Stimulated activated effector memory CD8-positive, alpha-beta T cell treated with anti-CD3 and anti-CD28 coated beads, Interleukin-12 subunit alpha, Interleukin-12 subunit beta, amount 100 ng/mL, for 72 hours (primary cell): ENCODE data around the gene MROH2B.

Experiments
- ATAC-seq: fragments of 150-1000 bp; cut with Tn5 transposase; 2 replicates; pipeline ENCODE4 v1.10.0; 2021
- DNase-seq, 2 donors: peaks; one replicate each; pipeline ENCODE4 v3.0.0; 2021 to 2022; ENCODE audit warnings: low spot score in 2 of 2
- H3K27ac Mint-ChIP-seq: one replicate; pipeline ENCODE4 v1.8.0; 2022; ENCODE audit warnings: mild to moderate bottlenecking, mixed read lengths
- H3K36me3 Mint-ChIP-seq: one replicate; pipeline ENCODE4 v1.8.0; 2022; ENCODE audit warnings: mild to moderate bottlenecking, mixed read lengths
- H3K4me1 Mint-ChIP-seq: one replicate; pipeline ENCODE4 v1.8.0; 2022; ENCODE audit warnings: mixed read lengths
- H3K4me3 Mint-ChIP-seq: one replicate; pipeline ENCODE4 v1.8.0; 2022; ENCODE audit warnings: mild to moderate bottlenecking, mixed read lengths
- H3K9me3 Mint-ChIP-seq: one replicate; pipeline ENCODE4 v1.8.0; 2022; ENCODE audit warnings: mixed read lengths

Gene MROH2B

DNA sequence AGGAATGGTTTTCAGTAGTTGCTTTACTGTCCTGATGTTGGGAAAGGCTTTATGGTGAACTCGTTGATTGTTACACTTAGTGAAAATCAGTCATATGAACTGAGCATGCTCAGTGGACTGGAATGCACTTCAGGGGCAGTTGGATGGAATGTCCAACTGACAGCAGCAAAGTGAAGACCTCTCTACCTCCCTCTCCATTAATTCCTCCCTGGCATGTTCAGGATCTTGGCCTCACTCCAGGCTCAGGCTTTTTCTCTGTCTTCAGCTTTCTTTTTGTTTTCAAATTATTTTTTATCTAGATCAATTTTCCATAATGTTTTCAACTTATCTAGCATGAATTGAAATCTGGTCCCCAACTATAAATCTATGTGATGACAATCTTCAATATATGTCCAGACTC is at the start of gene MROH2B:
Gene MROH2B, minus strand, starts transcription at position 101 of the 400 bp plus-strand sequence. CDS start 490 bp downstream, outside the sequence.
- no peaks in the 10 kb centered on the region for H3K9me3 Mint-ChIP-seq
- H3K4me1 Mint-ChIP-seq: no peaks in the 10 kb centered on the region
- ATAC-seq (no peak), DNase-seq (no peak)
- H3K27ac Mint-ChIP-seq: no peak within 1 kb of the TSS
- H3K4me3 Mint-ChIP-seq: no peak within 1 kb of the TSS
- H3K36me3 Mint-ChIP-seq: no peaks in the 10 kb centered on the region

DNA sequence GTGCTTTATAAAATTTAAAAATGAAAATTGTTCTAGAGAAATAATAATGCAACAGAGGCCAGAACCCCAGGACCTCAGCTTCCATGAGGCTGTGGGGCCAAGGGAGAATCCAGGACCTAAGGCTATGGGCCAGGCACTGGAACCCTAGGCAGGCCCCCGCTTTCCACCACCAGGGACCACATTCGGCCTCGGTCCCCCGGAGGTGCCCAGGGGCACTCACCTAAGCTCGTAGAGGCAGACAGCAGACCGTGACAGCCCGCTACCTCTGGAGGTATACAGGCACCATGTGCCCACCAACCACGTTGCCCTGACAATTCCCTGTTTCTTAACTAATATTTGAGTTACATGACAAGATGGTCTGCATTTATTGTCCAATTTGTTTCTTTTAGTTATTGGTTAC is 49.5 kb upstream of the MROH2B start:
- Mint-ChIP-seq H3K36me3 (no peaks in the 10 kb centered on the region), H3K27ac (no peak overlapping the region), H3K4me3 (no peak overlapping the region), H3K4me1 (no peaks in the 10 kb centered on the region), H3K9me3 (no peaks in the 10 kb centered on the region)
- no peak for DNase-seq
- ATAC-seq: no peak

DNA sequence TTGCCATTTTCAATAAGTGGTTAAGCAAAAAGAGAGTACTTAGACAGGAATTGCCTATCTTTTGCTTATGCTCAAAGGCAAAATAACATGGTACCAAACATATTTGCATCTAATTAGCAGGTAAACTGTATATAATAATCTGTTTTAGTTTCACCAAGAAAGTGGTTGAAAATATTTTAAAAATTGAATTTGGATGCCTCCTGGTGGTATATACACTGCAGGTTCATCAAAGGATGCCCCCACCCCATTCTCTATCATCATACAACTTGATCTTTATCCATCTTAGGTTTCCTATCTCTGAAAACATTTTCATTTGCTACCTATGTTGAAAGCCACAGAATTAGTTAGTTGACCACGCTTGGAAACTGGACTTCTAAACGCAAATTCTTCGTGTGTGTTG is 47.0 kb upstream of the MROH2B start:
- ATAC-seq (no peak), DNase-seq (no peak)
- Mint-ChIP-seq H3K27ac (no peak overlapping the region), H3K4me1 (no peaks in the 10 kb centered on the region), H3K36me3 (no peaks in the 10 kb centered on the region), H3K9me3 (no peaks in the 10 kb centered on the region), H3K4me3 (no peak overlapping the region)

DNA sequence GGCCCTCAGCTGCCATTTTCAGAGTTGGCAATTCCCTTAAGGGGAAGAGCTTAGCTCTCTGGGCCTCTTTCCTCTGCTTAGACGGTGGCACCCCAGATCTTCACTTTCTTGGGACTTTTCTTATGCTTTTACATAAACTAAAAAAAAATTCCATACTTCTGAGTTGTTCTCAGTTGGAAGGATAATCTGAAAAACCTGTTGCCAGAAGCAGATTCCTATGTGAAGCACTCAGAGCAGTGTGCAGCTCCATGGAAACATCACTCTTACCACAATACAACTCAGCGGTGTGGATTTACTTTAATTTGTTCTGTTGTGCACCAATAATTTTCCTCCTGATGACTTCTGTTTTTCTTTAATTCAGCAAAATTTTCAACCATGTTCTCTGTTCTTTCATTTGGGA is 44.1 kb upstream of the MROH2B start:
- Mint-ChIP-seq H3K9me3 (no peaks in the 10 kb centered on the region), H3K4me1 (no peaks in the 10 kb centered on the region), H3K4me3 (no peak overlapping the region), H3K27ac (no peak overlapping the region), H3K36me3 (no peaks in the 10 kb centered on the region)
- no peak for DNase-seq
- ATAC-seq: no peak

DNA sequence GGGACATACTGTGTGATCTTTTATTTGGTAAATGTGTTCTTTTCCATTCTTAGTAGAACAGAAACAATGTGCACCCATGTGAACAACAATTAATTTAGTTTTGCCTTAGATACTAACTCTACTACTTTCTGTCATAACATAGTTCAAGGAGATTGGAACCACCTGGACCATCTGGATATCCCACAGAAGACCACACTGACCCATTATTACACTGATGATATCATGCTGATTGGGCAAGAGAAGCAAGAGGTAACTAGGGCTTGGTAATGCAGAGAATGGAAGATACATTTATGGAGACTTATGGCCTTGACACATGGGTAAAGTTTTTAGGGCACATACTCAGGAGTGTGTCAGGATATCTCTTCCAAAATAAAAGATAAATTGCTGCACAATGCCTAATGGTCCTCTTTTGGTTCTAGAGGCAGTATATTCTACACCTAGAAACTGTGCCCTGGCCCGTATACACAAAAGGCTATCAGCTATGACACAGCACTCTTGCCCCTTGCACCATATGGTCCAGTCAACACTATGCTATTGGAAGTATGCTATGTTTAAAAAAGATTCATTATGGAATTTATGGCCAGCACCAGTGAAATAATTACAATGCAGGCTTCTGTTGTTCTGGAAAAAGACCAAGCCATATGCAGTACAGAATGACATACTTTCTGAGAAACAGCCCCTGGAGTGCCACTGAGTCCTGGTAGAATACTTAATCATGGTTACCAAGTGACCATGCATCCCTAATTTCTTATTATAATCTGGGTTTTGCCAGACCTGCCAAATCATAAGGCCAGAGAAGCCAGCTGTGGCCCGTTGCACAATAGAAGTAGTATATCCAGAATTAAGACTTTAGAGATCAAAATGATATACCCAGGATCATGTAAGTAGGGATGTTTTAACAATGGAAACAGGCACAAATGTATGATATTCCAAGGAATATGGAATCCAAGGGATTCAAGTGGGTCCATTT is 41.6 kb upstream of the MROH2B start:
- DNase-seq (no peak), ATAC-seq (no peak)
- no peak overlapping the region for H3K27ac Mint-ChIP-seq
- no peaks in the 10 kb centered on the region for H3K9me3 Mint-ChIP-seq
- H3K36me3 Mint-ChIP-seq: no peaks in the 10 kb centered on the region
- H3K4me1 Mint-ChIP-seq: no peaks in the 10 kb centered on the region
- no peak overlapping the region for H3K4me3 Mint-ChIP-seq

DNA sequence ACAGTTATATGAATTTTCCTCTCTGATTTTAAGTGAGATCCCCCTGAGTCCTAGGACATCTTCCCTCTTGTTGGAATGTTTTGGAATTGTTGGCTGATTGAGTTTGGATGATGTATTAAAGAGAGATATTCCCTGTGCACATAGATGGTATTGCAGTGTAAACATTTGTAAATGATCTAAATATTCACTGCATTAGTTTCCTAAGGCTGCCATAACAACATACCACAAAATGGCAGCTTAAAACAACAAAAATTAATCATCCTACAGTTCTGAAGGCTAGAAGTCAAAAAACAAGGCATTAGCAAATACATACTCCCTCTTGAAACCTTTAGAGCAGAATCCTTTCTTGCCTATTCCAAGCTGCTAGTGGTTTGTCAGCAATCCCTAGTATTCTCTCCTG is 38.0 kb upstream of the MROH2B start:
- Mint-ChIP-seq H3K4me3 (no peak overlapping the region), H3K36me3 (no peaks in the 10 kb centered on the region), H3K27ac (no peak overlapping the region), H3K4me1 (no peaks in the 10 kb centered on the region), H3K9me3 (peaks cover 5% of the 10 kb centered on the region)
- DNase-seq (no peak), ATAC-seq (no peak)

DNA sequence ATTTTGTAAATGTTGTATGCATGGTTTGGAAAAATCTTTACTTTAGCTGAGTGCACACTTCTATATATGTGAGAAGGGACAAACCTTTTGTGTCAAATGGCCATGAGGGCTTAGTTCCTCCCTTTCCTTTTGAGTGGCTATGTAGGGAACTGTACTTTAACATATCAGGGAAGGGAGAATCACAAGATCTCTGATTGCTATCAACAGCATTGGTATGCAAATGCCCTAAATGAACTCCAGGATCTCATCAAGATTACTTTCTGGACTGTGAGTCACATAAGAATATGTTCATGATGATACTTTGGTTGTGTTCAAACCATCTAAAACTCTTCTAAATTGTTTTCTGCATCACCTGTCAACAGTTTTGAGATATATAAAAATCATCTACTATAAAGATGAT is 31.2 kb upstream of the MROH2B start:
- Mint-ChIP-seq H3K36me3 (no peaks in the 10 kb centered on the region), H3K9me3 (peaks cover 8% of the 10 kb centered on the region), H3K27ac (no peak overlapping the region), H3K4me1 (no peaks in the 10 kb centered on the region), H3K4me3 (no peak overlapping the region)
- DNase-seq: no peak
- ATAC-seq: no peak

DNA sequence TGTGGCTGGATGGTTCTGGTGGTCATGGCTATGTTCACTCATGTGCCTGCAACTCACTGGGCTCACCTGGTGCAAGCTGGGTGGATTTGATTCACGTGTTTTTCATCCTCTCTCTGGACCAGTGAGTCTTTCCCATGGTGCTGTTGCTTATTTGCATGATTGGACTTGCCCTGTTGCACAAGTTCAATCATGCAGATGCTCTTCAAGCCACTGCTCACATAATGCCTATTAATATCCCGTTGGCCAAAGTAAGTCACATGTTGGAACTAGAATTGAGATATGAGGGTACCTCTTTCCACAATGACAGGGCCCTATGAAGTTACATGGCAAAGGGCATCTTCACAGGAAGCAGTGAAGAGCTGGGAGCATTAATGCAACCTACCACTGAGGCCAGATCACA is 26.5 kb upstream of the MROH2B start:
- DNase-seq (no peak), ATAC-seq (no peak)
- Mint-ChIP-seq H3K9me3 (no peaks in the 10 kb centered on the region), H3K27ac (no peak overlapping the region), H3K4me1 (no peaks in the 10 kb centered on the region), H3K4me3 (no peak overlapping the region), H3K36me3 (no peaks in the 10 kb centered on the region)

DNA sequence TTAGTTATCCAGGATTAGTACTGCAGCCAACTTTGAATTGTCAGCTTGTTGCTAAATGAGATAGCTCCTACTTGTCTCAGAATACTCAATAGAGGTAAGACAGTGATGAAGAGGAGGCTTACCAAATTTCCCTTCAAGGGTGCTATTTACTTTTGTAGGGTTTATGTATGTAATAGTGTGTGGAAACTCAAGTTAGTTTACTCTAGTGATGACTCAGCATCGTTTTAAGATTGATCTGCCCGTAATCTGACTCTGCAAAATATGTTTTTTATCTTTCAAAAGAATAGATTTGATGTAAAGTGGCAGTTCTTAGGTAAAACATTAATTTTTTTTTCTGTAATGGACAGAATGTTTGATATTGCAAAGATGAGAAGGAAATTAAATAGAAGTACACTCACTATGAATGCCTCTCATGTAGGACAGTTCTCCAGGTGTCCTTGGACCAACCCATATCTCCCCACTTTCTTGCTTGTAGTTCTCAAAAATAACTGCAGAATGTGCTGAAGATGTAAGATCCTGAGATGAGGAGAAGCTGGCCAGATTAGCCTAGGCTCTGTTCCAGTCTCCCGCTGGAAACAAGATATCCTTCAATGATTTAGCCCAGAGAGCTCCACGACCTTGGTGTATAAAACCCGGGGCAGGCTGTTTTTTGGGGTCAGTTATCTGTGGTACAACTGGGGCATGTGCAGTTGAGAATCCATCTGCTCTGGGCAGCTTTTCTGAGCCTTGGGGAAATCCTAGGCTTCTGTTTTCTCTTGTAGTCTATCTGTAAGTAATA is 24.4 kb upstream of the MROH2B start:
- no peak for ATAC-seq
- Mint-ChIP-seq H3K9me3 (no peaks in the 10 kb centered on the region), H3K4me3 (no peak overlapping the region), H3K36me3 (no peaks in the 10 kb centered on the region), H3K4me1 (no peaks in the 10 kb centered on the region), H3K27ac (no peak overlapping the region)
- DNase-seq: no peak

DNA sequence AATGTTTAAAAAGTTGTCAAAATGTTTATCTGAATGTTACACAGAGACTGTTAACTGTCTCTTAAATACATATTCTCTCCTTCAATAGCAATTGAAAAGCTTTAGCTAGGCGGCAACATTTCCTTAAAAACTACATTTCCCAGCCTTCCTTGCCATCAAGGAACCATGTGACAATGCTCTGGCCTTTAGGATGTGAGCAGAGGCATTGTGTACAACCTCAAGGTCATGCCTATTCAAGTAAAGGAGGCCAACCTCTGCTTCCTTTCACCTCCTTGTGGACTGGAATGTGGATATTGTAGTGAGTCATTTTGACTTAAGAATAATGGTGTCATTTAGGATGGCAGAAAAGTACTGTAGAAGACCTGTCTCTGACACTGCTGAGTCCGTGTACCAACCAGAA is 23.7 kb upstream of the MROH2B start:
- no peak for DNase-seq
- no peaks in the 10 kb centered on the region for H3K36me3 Mint-ChIP-seq

DNA sequence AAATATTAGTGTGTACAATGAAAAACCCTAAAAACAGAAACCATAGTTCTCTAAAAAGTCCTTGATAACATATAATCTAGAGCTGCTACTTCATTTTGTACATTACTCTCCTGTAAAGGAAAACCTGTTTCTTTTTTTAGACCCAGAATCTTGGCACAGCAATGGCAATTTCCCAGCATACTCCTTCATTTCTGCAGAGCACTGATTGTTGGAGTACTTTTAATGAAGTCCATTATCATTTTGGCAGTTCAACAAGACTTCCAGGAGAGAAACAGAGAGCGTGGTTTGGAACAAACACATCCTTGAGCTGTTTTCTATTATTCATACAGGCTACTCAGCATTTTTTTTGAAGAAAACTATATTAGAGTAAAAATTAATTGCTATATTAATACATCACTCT is 22.7 kb upstream of the MROH2B start:
- Mint-ChIP-seq H3K27ac (no peak overlapping the region), H3K4me1 (no peaks in the 10 kb centered on the region), H3K36me3 (no peaks in the 10 kb centered on the region), H3K4me3 (no peak overlapping the region), H3K9me3 (no peaks in the 10 kb centered on the region)
- ATAC-seq (no peak), DNase-seq (no peak)

More for the DNA sequence above, 23.7 kb upstream of the MROH2B start:
- Mint-ChIP-seq H3K4me1 (no peaks in the 10 kb centered on the region), H3K9me3 (no peaks in the 10 kb centered on the region), H3K27ac (no peak overlapping the region), H3K4me3 (no peak overlapping the region)
- ATAC-seq: no peak

DNA sequence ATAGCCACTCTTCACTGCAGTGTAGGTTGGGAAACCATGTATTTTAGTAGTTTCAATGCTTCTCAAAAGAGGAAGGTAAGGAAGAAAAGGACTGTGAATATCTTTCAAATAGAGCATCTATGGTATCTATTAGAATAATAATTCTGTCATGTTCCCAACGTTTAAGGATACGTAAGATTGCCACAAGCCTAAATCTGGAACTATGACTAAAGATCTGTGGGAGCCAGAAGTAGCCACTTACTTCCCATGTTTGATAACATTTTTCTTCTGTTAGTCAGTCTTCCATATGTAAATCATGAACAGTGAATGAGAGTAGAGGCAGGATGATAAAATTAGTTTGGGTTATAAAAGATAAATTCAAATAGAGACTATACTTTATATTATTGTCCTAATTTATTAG is 16.3 kb upstream of the MROH2B start:
- Mint-ChIP-seq H3K4me3 (no peak overlapping the region), H3K27ac (no peak overlapping the region), H3K4me1 (no peaks in the 10 kb centered on the region), H3K9me3 (peaks cover 2% of the 10 kb centered on the region), H3K36me3 (no peaks in the 10 kb centered on the region)
- ATAC-seq (no peak), DNase-seq (no peak)

DNA sequence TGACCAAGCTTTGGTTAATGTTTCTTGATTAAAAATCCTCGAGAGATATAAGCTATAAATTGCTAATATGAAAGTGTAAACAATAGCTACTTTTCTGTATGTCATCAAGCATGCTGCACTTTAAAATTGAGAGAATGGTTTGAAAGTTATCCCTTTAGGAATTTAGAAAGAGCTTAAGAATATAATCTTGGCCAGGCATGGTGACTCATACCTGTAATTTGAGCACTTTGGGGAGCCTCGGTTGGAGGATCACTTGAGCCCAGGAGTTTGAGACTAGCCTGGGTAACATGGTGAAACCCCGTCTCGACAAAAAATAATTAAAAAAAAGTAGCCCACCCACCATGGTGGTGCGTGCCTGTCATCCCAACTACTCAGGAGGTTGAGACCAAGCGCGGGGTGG is 12.2 kb upstream of the MROH2B start:
- Mint-ChIP-seq H3K4me1 (no peaks in the 10 kb centered on the region), H3K27ac (no peak overlapping the region), H3K36me3 (no peaks in the 10 kb centered on the region), H3K9me3 (peaks cover 8% of the 10 kb centered on the region), H3K4me3 (no peak overlapping the region)
- DNase-seq (no peak), ATAC-seq (no peak)

DNA sequence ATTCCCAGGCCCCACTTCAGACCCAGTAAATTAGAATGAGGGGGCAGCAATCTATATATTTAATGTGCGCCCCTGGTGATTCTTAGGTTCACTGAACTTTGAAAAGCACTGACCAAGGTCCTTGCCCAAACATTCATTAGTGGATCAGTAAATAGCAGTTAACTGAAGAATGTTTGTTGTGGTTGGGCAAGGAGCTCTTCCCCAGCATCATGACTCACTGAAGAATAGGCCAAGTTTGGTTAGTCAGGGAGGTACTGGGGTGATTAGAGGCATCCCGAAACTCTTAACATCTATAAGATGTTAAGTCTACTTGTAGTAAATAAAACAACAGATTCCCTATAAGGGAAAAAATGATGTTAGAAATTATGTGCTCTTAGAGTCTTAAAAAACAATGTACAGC is 833 bp upstream of the MROH2B start:
- no peak overlapping the region for H3K4me3 Mint-ChIP-seq
- H3K4me1 Mint-ChIP-seq: no peaks in the 10 kb centered on the region
- H3K27ac Mint-ChIP-seq: no peak overlapping the region
- no peak for DNase-seq
- H3K9me3 Mint-ChIP-seq: no peaks in the 10 kb centered on the region
- no peak for ATAC-seq
- H3K36me3 Mint-ChIP-seq: no peaks in the 10 kb centered on the region

DNA sequence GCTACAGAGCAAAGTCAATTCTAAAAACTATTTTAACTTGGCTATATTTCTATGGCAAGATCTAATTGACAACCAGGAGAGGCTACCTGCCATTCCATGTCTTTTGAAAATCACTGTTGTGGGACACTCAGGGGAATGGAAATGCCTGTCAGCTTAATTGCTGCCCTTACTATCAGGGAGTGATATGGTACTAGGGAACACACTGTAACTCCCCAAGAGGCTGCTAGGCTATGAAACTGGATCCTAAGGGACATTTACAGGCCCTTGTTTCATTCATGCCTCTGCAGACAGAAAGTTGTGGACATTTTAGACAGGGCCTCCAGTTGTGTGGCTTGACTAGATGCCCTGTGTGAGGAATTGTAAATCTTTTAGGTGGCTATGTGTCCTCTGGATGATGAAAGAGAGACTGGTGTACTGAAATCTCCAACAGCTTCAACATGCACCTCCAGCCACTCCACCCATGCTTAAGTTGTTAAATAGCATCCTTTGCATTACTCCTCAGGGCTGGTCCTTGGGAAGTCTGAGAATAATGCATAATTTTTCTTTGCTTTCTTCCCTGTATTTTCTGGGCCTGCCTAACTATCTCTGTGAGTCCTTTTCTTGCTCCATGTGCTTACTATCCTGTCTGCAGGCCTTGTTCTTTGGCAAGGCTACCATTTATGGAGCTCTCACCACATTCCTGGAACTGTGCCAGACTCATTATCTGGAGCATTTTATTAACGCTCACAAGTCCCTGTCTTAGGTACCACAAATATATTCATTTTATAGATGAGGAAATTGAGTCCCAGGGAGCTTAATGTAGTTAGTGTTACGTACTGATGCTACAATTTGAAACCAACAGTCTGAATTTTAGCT is 3.2 kb downstream of the MROH2B start:
- Mint-ChIP-seq H3K9me3 (no peaks in the 10 kb centered on the region), H3K4me3 (no peak overlapping the region), H3K4me1 (no peaks in the 10 kb centered on the region), H3K36me3 (no peaks in the 10 kb centered on the region), H3K27ac (no peak overlapping the region)
- DNase-seq (no peak), ATAC-seq (no peak)
